Lung microvascular endothelial cell (primary cell): ENCODE data around the gene EGFLAM. TPM values are rescaled to one million over a fixed set of nuclear protein-coding genes. Genes with fewer than 3 reads are reported as not detected.

Experiments
- DNase-seq, 2 donors: peaks; one replicate each; pipeline versions ENCODE4 v3.0.0 to v3.0.0-alpha.2; 2010; ENCODE audit warnings: low read depth in 2 of 2
- total RNA-seq: library from RNA; depleted of rRNA; stranded (reverse); fragments of >200 nt; gene quantifications from 2 replicates; pipeline ENCODE4 v1.2.1, GENCODE V29; 2014

EGFLAM gene
- total RNA-seq, 1 donor from 2014 or later, result 0.20 TPM

DNA sequence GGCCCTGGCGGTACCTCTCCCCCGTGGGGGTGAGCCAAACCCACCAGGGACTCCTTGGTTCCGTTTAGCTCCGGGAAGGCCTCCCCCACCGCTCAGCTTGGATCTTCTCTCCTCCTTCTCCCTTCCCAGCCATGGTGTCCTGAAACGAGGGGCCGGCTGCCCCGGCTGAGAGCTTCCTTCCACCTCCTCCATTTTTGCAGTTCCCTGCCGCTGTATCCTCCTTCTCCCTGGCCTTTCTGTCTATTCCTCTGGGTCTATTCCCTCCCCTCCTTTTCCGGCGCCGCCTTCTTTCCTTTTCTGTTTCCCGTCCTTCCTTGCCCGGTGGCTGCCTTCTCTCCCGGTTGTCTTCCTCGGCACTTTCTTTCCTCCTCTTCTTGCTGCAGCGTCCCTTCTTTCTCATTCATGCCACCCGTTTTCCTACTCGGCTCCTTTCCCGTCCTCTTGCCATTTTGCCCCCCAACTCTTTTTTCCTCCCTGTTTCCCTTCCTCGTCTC is 187.7 kb downstream of the EGFLAM start:
- no peak for DNase-seq

DNA sequence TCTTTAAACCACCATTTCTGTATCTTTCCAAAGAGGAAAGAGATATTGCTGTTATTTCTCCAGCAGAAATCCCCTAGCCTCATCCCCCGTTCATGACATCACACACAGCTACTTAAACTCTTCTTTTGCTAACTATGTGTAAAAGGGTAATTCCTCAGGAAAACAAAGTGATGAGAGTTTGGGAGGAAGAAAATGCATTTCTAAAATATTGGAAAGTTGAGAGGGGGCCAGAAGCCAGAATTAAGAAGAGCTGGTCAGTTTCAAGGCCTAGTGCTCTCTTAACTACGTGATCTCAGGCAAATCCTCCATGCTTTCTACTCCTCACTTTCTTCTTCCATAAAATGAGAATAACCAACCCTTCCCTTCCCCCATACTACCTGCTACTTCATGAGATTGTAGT is 188.7 kb downstream of the EGFLAM start:
- DNase-seq, result no peak

DNA sequence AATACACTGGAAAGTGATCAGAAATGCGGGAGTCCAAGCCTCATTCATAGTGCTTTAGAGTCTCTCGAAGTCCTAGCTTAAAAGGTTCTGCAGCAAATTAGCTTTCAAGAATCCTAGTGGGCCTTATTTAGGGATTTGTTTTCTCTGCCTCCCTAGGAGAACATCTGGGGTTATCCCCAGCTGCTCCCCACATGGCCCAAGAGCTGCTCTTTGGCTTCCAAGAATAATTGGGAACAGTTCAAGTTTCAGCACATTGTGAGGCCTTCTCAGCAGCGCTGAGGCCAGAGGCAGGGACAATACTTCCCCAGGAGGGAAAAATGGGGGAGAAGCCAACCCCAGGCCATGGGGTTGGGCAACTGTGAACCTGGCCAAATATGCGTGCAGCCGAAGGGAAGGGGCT is 189.4 kb downstream of the EGFLAM start:
- DNase-seq, result no peak

DNA sequence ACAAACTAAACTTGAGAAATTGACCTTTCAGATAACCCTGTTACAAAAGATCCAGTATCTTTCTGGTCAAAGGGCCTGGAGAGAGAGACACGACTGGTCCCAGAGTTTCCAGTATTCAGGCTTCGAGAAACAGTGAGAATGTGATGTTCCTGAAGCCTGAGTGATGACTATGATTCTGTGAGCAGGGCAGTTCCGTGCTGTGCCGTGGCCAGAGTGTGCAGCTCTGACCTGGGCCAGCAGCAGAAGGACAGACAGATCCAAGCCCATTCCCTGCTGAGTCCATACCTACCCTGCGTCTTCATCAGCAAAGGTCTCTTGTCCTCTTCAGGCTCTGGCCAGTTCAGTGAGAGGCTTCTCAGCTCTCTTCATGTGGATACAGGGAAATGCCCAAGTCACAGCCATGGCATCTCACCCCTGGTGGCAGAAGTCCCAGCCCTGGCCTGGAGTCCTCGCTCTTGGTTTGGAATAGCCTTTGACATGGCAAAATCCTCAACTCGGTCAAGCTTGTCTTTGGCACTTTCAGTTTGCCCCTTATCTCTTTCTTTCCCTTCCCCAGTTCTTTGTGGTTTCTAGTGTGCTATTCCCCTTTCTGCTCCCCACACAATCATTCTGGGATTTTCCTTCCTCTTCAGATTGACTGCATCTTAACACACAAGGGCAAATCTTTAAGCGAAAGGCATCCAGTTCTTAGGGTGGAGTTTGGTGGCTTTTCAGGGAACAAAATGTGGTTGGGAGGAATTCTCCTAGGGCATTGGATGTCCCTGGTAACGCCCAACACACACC is 190.4 kb downstream of the EGFLAM start:
- no peak for DNase-seq

DNA sequence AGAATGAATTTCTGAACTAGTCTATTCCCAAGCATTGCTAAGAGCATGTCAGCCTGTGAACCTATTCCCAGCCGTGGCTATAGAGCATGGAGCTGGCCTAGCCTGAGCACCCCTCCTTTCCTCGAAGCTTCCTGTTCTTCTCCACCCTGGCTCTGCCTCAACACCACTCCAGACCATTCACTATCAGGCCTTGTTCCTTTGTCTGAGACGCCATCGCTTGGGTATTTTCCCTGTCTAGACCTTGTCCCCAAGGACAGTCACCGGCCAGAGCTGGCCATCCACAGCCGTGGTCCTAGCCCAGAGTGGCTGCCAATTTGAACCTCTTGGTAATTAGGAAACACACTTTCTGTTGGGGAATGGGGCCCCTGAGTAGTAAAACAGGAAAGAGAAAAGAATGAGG is 192.3 kb downstream of the EGFLAM start:
- DNase-seq, result no peak

DNA sequence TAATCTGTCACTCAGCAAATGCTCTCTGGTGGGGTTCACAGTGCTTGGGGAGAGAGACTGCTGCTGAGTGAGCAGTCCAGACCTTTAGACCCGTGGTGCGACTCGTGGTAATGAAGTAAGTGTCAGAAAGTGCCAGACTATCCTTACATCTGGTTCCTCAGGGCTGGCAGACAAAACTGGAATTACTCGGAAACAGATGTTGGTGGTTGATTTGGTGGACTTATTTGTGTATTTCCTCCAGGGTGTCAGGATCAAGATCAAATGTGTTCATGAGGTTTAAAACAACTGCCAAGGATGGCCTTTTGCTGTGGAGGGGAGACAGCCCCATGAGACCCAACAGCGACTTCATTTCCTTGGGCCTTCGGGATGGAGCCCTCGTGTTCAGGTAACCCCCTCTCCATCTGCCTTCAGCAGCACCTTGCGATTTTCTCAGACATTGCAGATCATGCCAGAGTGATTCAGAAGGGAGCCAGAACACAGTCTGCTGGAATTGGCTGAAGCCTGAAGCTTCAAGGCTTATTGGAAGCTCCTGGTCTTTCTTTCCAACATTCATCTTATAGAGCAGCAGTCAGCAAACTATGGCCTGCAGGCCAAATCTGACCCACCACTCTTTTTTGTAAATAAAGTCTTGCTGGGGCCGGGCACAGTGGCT is 192.8 kb downstream of the EGFLAM start:
- no peak for DNase-seq

DNA sequence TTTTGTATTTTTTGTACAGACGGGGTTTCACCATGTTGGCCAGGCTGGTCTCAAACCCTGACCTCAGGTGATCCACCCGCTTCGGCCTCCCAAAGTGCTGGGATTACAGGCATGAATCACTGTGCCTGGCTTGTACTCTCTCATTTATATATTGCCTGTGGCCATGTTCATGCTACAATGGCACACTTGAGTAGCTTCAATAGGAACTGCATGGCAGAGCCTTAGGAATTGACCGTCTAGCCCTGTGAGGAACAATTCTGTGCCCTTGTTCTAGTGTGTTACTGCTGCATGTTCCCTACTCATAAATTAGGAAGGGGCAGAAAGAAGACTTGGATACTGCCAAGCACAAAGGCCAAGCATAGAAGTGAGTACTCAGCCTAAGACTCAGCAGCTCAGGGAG is 193.8 kb downstream of the EGFLAM start:
- no peak for DNase-seq

DNA sequence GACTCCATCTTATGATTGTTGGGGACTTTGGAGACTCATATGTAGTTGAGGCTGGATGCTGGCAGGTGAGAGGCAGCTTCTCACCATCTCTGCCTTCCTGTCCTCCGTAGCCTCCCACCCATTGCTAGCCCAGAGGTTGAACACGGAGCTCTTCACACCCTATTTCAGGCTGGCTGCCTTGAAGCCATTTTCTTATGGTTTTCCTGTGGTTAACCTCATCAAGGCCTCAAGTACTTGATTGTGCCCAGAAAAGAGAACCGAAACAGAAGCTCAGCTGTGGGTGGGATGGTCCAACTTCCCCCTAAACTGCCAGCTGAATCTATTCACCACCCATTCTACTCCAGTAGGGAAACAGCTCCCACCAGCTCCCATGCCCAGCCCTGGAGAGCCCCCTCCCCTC is 195.1 kb downstream of the EGFLAM start:
- no peak for DNase-seq

DNA sequence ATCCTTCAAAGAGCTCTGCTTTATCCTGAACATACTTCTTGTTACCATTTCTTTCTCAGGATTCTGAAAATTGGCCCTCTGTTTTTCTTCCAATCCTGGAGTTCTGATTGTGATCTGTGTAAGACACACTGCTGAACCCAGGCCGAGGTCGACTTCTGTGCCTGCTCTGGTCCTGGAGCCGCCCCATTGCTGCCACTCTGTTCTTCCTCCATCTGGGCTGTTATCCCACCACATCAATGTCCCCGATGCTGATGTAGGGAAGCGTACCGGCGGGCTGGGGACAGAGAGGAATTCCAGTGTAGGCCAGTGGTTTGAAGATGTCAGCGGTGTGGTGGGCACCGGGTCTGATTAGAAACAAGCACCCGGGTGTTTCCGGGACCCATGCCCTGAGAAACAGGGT is 195.6 kb downstream of the EGFLAM start:
- DNase-seq, result no peak

DNA sequence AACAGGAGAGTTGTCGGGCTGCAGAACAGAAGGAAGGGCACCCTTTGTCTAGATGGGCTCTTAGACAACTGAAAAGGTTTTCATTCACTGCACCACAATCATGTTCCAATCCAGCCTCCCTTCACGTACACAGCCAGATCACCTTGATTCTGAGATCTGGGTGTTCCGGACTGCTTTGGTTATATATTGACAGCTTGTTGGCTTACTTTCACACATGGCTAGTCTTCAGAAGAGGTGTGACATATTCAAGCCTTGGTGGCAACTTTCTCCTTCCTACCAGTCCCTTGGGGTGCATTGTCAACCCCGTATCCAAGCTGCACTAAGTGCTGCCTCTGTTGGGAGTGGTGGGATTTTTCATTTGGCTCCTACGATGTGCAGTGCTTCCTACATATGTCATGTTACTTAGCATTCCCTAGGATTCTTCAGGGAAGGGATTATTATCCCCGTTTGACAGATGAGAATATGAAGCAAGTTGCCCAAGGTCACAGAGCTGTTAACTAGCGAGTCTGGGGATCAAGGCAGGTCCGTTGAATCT is 197.5 kb downstream of the EGFLAM start:
- no peak for DNase-seq

DNA sequence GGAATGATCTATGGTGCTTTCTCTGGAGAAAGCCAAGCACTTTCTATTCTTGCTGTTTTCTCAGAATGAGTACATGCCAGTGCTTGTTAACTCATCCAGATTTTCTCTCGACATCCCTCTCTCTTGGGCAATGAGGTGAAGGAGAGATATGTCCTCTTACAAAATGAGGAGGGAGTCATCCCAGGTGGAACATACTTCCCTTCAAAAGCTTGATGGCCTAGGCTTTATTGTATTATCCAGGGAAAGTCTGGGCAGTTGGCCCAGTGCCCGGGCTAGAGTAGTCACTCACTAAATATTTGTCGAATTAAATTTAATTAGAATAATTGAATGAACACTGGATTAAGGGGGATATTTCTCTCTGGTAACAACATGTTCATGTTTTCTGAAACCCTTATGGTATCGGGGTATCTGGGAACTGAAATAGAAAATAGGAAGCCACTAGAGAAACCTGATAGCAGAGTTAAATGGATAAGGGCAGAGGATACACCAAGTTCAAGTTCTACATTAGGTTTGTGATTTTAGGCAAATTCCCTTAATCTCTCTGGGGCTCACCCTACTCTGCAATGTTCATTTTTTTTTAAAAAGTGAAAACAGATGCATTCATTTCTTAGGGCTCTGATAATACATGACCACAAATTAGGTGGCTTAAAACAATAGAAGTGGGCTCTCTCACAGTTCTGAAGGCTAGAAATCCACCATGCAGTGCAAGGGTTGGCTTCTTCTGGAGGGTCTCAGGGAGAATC is 198.5 kb downstream of the EGFLAM start:
- DNase-seq, result no peak

DNA sequence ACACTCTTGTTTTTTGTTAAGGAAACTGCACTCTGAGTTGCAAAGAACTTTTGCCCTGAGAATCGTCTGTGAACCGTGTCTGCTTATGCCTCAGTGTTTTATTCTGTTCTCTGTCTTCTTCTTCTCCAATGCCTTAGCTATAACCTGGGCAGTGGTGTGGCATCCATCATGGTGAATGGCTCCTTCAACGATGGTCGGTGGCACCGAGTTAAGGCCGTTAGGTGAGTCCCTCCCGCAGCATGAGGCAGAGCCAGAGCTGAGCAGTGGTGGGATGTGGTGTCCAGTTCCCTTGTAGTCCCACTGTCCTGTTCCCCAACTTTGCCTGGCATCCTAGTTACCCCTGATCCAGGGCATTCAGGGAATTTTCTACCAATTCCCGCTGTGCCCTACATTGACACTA is 199.8 kb downstream of the EGFLAM start:
- no peak for DNase-seq

DNA sequence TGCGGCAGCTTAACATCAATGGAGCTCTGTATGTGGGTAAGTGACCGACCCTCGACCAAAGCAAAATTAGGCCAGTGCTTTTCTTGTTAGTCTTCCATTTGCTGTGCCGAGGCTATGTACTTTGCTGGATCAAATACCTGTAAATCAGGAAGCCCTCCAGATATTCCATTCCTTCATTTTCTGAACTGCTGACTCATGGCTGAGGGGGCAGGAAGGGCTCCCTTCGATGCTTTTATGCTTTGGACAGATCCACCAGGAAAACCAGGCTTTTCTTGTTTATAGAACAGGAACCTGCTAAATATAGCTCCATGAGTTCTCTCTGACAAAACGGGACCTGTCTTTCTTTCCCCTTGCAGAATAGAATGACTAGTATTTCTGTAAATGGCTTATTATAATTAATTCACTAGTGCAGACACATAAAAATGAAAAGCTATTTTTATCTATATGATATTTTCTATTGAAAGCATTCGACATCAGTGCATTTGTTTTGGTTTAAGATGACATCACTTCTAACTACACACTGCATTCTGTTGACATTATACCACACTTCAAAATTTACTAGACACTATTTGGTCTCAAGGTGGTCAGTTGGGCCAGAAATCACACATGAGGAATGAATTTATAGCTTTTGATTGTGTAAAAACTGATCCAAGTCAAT is 204.7 kb downstream of the EGFLAM start:
- DNase-seq, result peak; percentile 76 to 78

DNA sequence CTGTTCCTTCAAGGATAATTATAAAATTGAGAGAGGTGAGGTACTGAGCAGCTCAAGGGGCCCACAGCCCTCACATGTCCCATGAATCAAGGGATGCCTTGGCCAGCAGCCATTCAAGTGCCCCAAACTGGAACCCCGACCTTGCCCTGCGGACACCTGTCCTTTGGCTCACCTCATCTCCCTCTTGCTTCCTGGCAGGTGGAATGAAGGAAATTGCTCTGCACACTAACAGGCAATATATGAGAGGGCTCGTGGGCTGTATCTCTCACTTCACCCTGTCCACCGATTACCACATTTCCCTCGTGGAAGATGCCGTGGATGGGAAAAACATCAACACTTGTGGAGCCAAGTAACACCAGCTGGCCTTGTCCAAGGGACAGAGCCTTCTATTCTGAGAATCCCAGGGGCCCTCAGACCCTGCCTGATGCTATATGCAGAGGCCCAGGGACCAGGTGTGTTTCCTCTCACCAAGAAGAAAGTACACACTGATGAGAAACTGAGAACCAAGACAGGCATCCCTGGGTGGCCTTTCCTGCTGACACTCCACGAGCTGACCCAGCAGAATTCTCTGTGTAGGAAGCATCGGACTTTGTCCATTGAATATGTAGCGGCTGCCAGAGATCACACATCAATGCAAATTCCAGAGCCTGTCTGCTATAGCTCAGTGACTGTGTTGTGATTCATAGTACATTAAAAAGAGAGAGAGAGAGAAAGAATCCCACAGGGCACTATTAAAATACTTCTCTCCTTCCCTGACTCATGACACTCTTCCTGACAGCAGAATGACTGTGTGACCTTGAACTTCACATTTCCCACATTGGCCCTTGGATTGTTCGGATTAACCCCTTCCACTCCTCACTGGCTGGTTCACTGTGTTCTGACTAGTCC is 205.5 kb downstream of the EGFLAM start:
- peak; percentile 88 to 92 for DNase-seq

DNA sequence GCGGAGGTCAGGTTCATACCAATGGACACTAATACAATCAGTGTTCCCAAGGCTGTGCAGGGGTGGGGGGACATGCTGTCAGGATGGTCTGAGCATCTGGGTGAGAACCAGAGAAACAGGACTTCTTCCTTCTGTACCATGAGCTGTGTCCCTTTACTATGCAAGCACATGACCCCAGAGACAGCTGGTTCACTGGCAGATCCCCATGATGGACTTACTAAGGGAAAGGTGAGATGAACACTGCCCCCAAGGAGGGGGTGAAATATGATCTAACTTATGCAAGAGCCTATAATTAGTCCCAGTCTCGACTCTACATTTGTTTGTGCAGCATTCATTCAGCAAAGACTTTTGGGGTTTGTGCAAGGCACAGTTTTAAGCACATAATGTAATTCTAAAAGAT is 206.7 kb downstream of the EGFLAM start:
- no peak for DNase-seq

DNA sequence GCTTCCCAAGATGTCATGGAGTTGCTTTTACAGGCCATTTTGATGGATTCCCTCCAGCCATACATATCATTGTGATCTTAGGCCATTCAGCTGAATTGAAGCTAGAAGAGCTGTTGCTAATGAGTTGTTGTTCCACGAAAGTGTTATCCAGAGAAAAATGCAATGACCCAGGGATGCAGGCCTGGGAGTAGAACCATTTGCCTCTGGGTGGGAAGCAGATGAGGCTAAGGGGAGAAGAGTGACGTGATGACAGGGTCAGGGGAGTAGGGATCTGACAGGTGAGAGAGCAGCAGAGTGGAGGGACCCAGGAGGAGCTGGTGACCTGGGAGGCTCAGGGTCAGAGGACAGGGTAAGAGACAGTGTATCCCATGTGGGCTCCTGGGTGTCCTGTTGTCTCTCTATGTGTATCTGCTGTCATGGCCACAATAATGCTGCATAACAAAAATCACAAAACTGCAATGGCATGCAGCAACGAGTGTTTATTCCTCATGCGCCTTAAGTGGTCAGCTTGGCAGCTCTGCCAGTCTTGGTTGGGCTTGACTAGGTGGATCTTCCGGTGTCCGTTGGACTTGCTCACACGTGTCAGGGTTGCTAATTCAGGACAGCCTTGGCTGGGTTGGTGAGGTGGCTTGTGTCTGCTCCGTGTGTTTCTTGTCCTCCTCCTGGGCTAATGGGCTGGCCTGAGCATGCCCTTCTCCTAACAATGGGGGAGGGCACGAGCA is 207.5 kb downstream of the EGFLAM start:
- peak; percentile 39 to 45 for DNase-seq

DNA sequence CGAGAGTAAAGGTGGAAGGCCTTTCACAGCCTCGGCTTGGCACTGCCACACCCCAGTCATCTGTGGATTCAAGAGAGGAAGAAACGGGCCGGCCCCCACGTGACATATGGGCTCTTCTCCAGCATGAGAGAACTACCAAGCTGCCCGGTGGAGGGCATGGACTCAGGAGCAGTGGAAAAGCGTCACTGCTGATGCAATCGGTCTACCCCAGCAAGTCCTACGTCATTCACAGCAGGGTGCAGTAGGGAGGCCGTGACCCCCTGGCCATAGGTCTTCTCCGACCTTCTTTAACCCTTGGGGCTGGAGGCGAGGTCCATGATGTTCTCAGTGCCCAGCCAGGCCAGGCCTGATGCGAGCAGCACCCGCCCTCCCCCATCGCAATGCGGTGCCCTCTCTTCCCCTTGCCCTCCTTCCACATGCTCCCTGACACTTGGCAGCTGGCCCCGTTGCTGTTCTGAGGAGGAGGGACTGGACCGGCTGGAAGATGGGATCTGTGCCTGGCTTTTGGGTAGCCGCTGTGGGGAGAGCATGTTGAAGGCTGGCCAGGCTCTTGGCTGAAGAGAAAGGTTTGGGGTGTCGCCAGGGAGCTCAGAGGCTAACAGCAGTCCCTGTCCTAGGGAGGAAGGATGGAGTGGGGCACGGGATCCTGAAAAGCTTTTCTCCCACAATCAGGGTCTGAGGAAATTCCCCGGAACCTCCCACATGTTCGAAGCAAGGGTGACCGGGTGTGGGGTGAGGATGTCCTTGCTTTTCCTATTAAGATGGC is 208.2 kb downstream of the EGFLAM start:
- DNase-seq, result peak; percentile 74 to 86

DNA sequence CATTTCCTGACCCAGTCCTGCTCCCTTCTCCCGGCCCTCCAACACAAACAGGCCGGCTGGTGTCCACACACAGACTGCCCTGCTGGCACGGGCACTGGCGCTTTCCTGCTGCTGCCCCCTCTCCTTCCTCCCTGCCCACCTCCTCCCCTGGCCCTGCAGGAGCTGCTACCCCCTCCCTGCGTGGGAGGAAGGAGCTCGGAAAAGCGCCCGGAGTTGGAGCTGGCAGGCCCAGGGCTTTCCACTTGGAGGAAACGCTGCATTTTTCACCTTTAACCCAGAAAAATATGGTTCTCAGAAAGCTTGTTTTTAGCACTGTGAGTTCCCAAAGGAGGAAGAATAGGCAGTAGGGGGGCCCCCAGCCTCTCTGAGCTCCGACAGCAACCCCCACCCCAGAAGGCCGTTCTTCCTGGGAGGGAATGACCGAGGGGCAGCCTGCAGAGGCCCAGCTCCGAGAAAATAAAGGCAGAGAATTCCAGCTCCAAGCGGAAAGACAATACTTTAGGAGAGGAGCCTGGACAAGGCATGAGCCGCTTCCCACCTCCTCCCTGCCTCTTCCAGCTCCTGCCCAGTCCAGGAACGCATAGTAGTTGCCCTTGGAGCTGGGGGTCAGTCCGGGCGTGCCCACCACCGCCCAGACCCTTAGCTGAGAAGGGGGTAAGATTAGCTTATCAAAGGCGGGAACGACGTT is 209.1 kb downstream of the EGFLAM start:
- peak; percentile 66 to 82 for DNase-seq
